Suppressor macrophage (primary cell): ENCODE results near the gene KAT2A.

Source experiments
- DNase-seq, 4 experiments: peaks; one replicate each; pipeline ENCODE4 v3.0.0-alpha.2; 2020 to 2022

Gene KAT2A

DNA sequence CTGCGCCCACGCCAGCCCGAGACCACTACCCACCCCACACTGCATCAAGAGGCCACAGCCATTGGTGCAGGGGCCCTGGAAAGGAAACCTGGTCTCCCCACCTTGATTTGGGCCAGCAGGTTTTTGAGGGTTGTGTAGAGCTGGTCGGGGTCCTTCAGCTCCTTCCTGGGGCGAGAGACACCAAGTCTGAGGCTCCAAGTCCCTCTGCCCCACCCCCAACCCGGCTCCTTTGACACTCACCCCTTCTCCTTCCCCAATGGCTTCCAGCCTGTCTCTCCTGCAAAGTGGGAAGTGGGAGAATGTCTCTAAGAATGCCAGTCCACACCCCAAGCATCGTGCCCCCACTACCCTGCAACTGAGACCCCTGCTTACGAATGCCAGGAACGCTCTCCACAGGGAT, 7.0 kb downstream of the KAT2A start:
- DNase-seq = no peak

DNA sequence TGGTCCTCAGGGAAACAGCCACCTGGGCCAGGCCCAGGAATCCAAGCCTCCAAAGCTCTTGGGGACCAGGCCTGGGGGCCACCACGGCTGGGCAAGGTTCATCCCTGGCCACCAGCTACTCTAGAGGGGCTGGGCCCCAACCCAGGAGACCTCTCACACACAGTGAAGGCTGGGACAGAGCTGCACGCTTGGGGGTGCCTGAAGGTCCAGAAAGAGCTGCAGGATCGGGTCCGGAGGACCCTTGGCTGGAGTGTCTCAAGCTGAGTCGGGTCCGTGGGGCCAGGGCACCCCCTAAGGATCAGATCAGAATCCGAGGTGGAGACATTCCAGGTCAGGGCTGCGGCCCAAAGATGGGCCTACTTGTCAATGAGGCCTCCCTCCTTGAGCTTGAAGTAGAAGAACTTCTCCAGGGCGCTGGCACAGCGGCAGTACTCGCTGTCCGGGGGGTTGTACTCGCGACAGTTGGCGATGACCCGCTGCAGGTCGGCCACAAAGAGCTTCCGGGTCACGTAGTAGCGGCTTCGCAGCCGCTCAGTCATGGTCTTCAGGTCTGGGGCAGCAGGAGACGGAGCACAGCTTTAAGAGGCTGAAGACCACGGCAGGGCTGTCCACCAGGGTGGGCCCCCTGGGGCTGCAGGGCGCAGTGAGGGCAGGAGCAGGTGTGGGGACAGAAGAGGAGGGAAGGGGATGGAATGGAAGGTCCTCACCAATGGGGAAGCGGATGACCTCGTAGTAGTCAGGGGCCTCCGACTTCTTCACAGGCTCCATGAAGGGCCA, 7.7 kb downstream of the KAT2A start:
- no peak for DNase-seq

DNA sequence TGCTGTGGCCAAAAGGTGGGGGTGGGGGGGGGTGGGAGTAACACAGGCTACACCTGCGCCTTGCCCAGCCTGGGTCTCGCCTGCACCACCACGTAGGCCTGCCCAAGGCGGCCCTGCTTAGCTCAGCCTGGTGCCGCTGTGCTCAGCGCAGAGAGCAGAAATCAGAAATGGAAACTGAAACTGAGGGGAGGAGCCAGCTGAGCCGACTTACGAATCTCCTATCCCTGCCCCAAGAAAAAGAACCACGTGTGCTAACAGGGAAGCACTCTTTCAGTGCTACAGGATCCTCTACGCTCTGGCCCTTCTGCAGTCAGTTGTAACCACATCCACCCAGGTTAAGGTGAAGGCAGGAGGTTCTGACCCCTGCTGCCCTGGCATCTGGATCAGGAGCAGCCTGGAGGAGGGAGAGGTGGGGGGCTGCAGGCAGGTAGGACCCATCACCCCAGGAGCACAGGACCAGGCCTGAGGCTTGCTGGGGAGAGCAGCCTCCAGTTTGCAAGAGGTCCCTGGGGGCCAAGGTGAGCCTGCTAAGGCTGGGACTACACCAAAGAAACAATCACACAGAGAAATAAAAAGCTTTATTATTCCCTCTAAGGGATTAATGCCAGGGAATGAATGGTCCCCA, 8.5 kb downstream of the KAT2A start, which contains the start of gene DHX58:
Gene DHX58 (minus strand): TSS at position 163 of the 625 bp plus-strand sequence. CDS start 822 bp downstream, outside the sequence.
- peak; percentile 85 to 92 (median 90) for DNase-seq

DNA sequence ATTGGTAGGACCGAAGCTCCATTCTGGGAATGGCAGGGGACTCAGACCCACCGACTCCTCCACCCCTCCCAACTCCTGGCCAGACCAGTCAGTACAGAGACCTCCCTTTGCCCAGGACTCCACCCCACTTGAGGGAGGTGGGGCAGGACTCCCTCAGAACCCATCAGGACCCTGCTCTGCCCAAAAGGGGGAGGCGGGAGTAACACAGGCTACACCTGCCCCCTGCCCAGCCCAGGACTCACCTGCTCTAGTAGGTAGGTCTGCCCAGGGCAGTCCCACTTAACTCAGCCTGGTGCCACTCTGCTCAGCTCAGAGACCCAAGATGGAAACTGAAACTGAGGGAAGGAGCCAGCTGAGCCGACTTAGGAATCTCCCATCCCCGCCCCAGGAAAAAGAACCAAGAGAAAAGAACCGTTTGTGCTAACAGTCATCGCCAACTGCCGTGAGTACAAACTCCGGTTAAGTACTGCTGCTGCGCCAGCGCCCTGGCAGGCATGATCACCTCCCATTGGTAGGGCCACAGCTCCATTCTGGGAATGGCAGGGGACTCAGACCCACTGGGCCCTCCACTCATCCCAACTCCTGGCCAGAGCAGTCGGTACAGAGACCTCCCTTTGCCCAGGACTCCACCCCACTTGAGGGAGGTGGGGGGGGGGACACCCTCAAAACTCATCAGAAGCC, 9.2 kb downstream of the KAT2A start:
- DNase-seq = peak; percentile 23 to 55 (median 38)

DNA sequence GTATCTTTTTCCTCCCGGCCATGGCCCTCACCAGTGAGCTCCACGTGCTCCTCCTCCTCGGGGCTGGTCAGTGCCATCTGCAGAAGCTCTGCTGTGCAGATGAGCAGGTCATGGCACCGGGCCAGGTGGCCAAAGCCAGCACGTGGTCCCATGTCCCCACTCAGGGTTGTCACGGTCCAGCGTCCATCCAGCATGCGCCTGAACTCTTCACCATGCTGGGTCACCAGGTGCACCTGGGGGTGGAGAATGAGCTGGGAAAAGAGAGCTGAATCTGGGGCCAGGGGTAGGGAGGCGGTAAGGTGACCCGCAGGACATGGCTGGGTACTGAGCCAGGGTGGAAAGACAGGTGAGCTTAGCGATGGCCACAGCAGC, 9.9 kb downstream of the KAT2A start:
- no peak for DNase-seq

DNA sequence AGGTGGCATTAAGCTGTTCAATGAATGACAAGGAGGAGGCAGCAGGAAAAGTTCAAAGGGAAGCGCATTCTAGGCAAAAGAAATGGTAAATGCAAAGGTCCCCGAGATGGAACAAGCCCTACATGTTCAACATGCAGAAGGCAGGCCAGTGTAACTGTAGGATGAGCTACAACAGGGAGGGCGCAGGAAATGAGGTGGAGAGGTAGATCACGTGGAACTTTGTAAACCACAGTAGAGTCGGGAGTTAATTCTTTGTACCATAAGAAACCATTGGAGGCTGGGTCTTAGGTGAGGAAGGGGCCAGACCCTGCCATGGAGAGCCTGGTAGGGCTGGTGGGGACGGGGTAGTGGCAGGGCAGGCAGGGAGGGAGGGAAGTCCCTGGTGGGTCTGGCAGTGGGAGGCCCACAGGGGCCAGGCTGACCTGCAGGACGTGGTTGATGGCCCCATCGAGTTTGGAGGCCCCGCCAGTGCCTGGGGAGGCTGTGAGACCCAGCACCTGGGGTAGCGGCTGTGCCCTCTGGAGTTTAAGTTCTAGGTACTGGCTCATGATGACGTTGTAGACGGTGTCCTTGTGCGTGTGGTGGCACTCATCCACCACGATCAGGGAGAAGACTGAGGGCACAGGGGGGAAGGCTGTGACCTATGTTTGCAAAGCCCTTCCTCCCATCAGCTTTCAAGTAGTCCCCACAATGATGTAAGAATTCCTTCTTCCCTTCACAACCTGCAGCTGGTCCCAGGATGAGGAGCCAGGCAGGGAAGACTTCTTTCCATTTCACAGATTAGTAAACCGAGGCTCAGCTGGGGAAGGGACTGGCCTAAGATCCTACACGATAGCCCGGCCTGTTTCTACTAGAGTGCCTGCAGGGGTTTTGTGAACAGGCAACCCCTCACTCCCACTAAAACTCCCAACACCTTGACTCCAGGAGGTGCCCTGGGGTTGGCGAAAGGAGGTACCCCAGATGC, 10.6 kb downstream of the KAT2A start:
- DNase-seq = no peak

DNA sequence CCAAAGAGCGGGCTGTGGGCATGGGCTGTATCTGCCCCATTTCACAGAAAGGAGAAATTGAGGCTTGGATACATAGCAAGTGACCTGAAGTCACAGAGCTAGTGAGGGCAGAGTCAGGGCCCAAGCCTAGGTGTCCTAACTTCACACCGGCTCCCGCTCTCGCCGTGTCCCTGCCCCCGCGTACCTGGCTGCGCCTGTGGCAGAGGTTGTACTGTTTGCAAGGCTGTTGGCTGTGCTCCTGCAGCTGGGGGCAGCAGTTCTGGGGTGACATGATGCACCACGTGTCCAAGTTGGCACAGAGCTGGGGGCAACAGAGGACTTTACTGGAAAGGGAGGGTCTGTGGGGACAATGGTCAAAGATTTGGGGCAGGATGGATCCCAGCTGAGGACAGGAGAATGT, 12.1 kb downstream of the KAT2A start:
- no peak for DNase-seq

DNA sequence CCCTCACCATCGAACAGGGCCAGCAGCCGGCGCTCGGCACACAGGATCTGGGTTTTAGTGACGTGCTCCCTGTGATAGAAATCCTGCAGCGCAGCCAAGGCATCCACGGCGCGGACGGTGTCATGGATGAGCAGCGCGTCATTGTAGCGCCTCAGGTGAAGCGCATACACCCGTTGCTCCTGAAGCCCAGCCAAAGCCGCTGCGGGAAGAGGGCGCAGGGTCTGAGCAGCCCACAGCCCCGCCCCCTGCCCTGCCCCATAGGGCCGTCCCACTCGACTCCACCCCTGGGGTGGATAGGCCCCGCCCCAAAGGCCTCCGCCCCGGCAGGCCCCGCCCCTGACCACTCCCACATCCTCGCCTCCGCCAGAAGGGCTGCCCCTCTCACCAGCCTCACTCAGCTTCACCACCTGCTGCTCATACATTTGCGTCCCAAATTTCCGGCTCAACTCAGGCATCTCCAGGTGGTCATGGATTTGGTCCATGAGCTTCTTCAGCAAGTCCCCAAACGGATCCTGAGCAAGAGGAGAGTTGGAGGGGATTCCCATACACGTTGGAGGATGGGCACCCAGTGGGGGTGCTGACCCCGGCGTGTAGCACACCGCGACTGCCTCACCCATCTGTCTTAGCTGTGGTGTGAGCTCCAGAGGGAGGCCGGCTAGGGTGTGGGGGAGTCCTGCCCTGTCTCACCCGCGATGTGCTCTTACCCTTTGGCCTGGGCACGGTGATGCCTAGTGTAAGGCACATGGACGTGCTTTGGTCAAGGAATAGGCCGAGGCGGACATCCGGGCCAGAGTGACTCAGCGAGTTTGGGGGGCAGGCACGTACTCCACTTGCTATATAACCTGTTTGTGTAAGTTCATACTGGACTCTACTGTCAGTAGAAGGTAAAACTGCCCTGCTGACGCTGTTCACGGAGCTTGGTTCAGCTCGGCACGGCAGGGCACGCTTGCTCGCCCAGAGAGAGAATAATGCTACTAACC, 13.3 kb downstream of the KAT2A start:
- peak; percentile 83 to 93 (median 87) for DNase-seq

DNA sequence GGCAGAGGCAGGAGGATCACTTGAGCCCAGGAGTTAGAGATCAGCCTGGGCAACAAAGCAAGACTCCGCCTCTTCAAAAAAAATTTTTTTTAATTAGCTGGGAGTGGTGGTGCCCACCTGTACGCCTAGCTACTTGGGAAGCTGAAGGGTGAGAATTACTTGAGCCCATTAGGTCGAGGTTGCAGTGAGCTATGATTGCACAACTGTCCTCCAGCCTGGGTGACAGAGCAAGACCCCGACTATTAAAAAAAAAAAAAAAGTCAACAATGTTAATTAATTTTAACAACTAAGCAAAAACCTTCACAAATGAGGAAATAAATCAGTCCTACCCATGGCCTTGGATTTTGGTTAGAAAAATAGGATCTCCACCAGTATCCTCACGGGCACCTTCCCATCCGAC, 14.0 kb downstream of the KAT2A start:
- DNase-seq = no peak

DNA sequence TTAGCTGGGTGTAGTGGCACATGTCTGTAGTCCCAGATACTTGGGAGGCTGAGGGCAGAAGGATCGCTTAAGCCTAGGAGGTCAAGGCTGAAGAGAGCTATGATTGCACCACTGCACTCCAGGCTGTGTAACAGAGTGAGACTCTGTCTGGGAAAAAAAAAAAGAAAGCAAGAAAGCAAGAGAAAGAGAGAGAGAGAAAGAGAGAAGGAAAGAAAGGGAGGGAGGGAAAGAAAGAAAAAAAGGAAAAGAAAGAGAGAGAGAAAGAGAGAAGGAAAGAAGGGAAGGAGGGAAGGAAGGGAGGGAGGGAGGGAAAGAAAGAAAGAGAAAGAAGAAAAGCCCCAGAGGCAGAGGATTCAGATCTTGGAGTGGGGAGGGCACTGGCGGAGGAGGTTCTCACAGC, 15.2 kb downstream of the KAT2A start:
- DNase-seq = no peak

DNA sequence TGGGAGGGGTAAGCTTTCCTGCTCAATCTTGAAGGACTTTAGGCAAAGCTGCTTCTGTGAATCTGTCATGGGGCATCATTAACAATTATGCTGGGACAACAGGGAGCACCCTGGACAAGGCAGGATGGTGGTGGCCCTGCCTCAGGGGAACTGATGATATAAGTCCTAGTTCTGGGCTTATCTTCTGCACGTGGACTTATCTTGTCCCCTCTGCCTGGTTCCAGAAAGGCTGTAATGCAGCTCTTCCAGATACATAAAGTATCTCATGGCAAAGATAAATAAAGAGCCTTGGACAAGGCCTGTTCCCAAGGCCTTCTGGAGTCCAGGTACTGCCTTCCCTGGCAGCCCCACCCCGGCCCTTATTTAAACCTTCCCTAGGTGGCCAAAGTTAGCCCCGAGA, 16.9 kb downstream of the KAT2A start:
- no peak for DNase-seq

DNA sequence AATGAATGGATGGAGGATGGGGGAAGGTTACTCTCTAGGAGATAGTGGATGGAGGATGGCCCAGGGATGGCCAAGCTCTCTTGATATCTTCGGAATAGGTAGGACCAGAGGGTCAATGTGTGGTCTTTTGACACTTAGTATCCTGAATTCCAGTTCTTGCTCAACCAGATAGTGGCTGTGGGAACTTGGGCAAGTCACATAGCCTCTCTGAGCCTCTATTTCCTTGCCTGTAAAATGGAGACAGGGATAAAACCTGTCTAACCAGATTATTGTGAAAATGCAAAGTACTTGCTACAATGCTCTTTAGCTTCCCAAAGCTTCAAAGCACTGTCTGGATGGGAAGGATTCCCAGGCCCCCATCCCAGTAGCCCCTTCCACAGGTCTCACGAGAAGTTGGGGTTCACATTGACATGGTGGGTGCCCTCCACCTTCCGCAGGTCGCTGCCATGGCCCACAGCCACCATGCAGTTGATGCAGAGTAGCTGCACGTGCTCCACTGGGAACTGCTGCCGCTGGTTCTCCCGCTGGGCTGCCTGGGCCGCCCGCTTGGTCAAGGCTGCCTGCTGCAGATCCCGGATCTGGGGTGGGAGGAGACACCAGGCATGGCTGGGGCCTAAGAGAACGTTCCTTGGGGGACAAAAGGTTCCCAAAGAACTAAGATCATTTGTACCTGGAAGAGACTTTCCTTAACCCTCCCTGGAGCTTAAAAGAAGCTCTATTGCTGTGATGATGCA, 17.8 kb downstream of the KAT2A start:
- no peak for DNase-seq

DNA sequence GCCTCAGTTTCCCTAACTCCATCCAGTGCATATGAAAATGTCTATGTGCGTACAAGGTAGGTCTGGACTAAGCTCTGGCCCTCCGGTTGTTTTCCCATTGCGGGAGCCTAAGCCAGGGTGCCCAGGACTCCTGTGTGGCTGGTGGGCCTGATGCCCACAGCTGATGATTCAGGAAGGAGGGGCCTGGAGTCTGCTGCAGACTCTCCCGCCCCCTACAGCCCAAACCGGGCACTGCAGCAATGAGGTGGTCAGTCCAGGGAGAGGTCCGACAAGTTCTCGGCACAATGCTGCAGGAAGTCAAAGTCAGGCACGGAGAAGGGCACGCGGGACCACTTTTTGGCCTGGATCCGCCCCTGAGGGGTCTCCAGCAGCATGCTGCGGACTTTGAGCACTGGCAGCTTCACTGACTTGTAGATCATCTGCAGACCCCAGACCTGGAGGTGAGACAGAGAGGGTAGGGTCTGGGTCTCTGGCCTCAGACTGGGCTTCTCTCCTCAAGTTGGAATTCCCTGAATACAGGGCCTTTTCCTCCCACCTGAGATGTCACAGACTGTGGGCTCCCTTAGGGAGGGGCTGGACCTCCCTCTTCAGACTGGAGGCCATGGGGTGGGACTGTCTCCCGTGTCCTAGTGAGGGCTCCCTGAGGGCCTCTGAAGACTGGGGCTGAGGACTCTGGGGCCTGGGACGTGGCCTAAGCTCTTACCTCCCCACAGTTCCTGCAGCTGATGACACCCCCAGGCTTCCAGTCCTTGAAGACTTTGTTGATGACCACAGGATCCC, 19.5 kb downstream of the KAT2A start:
- DNase-seq = peak; percentile 79 to 91 (median 84)

DNA sequence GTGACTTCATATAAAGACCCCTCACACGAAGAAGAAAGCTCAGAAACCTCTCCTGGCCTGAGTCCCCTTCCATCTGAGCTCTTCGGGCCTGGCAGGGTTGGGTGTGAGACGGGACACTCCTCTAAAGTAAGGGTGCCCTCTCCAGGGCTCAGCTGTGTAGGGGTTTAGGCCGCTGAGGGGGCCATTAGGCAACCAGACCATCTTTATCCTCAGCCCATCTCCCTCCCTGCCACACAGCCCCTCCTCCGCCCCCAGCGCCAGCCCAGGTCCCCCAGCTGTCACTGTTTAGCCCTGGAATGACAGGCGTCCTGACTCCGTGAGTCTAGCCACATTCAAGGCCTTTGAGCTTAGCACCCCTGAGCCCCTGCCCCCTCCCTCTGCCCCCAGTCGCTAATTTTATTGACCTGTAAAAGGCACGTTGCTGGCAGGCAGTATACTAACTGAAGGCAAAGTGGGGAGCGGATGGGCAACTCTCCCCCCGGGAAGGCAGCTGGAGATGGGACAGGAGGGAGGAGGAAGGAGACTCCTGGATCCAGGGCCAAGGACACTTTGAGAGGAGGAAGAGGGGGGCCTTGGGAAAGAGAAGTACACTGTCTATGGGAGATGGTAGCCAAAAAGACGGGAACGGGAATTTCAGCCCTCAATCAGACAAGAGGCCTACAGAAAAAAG, 22.3 kb downstream of the KAT2A start:
- no peak for DNase-seq

DNA sequence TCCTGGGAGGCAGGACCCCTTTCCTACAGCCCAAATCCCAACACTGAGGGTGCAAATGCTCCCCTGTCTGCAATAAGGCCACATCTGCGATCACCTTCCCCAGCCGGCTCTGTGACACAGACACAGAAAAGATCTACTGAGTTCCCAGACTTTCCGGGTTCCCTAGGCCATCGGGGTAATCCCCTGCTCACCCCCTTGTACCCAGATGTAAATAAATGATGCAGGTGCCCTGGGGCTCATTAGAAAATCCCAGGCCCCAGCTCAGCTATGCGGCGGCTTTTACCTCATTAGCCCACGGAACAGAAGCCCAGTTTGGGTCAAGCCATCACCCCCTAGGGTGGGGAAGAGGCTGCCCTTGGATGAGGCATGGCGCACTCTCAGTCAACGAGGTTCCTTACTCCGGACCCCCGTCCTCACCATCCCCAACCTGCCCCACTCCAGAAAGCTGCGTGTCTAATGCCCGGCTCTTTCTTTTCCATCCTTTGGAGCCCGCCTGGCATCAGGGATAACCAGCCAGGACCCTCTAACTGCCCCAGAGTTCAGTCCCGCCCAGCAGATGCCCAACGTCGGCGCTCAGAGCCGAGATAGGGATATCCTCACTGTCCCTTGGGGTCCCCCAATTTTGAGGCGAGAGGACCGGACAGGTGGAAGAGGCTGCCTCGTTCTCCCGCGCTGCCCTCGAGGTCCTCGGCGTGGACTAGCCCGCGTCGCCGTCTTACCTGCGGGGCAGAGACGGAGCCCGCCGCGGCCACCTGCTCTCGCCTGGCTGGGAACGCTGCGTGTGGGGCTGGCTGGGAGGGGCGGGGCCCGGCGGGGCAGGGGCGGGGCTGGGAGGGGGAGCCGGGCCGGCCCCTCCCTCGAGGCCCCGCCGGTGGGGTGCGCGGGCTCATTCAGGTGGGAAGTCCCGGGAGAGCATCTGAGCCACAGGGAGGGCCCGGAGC, 23.2 kb downstream of the KAT2A start, which contains the start of gene ZNF385C:
Gene ZNF385C (minus strand): TSS at position 783 of the 941 bp plus-strand sequence. CDS start 35,417 bp downstream, outside the sequence.
- peak in 1 of 4 experiments; percentile 15 for DNase-seq

DNA sequence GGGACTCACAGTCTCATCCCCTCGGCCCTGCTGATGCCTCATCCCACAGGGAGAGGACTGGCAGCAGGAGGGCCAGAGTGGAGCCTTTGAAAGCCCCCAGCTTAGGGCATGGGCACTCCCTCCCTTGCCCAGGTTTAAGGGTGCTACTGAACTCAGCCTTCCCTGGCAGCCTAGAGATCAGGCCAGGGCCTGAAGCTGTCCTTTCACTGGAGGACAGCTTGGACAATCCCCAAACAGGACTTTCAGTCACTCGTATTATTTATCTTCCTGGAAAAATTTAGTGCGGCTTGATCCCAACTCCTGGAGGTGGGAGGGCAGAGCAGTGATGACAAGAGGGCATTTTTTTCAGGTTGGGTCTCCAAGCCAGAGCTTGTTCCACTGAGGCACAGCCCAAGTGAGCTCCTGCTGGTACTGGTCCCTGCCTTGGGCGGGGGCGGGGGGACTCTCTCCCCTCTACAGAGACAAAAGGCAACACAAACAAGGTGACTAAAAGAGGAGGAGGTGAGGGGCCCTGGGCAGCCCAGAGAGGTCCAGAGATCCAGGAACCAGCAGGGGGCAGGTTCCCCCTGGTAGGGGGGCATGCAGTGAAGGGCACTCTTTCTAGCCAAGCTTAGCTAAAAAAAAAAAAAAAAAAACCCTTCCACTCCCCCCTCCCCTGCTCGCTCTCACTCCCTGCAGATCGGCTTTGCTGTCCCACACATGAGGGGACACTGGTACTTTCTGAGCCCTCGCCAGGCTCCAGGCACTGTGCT, 24.6 kb downstream of the KAT2A start:
- no peak for DNase-seq
